ENCODE measurements around the gene ZFP1. TPM values are rescaled to one million over a fixed set of nuclear protein-coding genes. Genes with fewer than 3 reads are reported as not detected.

The ZFP1 gene
- total and polyA plus RNA-seq, 11 donors = 3.1 to 10.7 (median 5.9) TPM

DNA sequence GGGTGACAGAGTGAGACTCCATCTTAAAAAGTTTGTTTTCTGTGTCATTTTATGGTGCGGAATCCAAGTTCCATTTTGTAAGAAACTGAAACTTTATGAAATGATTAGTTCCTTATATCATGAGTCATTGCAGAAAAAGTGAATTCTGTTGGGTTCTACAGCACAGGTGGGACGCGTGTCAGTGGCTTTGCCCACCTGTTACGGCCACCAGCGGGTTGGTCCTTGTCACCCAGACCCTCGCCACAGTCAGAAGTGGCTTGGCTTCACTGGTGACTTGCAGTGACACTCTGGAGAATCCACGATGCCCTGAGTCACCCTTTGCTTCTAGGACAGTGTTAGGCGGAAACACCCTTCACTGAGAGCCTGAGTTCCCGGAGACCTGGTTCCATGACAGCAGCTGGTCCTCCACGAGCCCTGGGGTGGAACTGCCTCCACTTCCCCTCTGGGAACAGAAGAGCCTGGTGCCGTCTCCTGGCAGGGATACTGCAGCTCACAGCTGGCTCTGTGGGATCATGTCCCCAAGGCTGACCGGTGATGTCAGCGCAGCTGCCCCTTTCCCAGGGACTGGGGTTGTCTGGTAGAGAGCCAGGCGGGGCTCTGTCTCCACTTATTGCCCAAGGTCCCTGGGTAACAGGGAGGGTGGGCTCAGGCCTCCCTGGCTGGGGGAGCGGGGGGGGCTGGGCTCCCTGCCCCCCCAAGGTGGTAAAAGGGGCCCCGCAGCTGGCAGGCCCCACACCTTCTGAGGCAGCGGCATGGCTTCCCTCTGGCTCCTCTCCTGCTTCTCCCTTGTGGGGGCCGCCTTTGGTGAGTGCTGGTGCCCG, 70.1 kb downstream of the ZFP1 start, which contains the start of gene CTRB1:
Gene CTRB1 (plus strand): TSS at position 733 of the 821 bp plus-strand sequence. CDS start 20 bp downstream, at position 753.
- ATAC-seq = peak in 1 of 4 donors; percentile 9

GRCh38 chr16:75219088-75219487, 70.8 kb downstream of the ZFP1 start:
- intact Hi-C loops (cut with DNase I) = no loop called here
- TF ChIP-seq, protein P1, sequence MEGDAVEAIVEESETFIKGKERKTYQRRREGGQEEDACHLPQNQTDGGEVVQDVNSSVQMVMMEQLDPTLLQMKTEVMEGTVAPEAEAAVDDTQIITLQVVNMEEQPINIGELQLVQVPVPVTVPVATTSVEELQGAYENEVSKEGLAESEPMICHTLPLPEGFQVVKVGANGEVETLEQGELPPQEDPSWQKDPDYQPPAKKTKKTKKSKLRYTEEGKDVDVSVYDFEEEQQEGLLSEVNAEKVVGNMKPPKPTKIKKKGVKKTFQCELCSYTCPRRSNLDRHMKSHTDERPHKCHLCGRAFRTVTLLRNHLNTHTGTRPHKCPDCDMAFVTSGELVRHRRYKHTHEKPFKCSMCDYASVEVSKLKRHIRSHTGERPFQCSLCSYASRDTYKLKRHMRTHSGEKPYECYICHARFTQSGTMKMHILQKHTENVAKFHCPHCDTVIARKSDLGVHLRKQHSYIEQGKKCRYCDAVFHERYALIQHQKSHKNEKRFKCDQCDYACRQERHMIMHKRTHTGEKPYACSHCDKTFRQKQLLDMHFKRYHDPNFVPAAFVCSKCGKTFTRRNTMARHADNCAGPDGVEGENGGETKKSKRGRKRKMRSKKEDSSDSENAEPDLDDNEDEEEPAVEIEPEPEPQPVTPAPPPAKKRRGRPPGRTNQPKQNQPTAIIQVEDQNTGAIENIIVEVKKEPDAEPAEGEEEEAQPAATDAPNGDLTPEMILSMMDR (IDR thresholded peaks at IDR 0.05) = no peak
- no peak for TF ChIP-seq POLR2A (IDR thresholded peaks at IDR 0.05)
- no peaks in the 10 kb centered on the region for H3K36me3 ChIP-seq
- H3K27ac ChIP-seq = no peak overlapping the region
- 83 to 89% (median 85%) methylated on average over 4 of the region's 4 CpGs for WGBS, 4 donors
- H3K9me3 ChIP-seq = no peaks in the 10 kb centered on the region
- ATAC-seq = no peak
- no peak overlapping the region for H3K4me3 ChIP-seq
- H3K27me3 ChIP-seq = no peaks in the 10 kb centered on the region
- H3K4me1 ChIP-seq = peaks cover 0 to 9% (median 0%) of the 10 kb centered on the region in 12 donors
- DNase-seq = no peak

More for the DNA sequence above, 70.1 kb downstream of the ZFP1 start, which contains the start of gene CTRB1:
- no peak for DNase-seq
- TF ChIP-seq, protein P1 (IDR thresholded peaks at IDR 0.05) = no peak
- no peak for TF ChIP-seq POLR2A (IDR thresholded peaks at IDR 0.05)
- Histone ChIP-seq H3K4me3 (peak within 1 kb of the TSS in 2 of 12 donors; percentile 11 to 30), H3K27ac (no peak within 1 kb of the TSS), H3K4me1 (peaks cover 0 to 9% (median 0%) of the 10 kb centered on the region in 12 donors), H3K36me3 (no peaks in the 10 kb centered on the region), H3K27me3 (no peaks in the 10 kb centered on the region), H3K9me3 (no peaks in the 10 kb centered on the region)
- 84 to 89% (median 86%) methylated on average over 13 to 19 of the region's 19 CpGs for WGBS, 4 donors
- intact Hi-C loops (cut with DNase I) = no loop called here

GRCh38 chr16:75219838-75220237, 71.5 kb downstream of the ZFP1 start:
- Histone ChIP-seq H3K27ac (no peak overlapping the region), H3K4me1 (peaks cover 0 to 9% (median 0%) of the 10 kb centered on the region in 12 donors), H3K27me3 (peaks cover 0 to 5% (median 0%) of the 10 kb centered on the region in 9 donors), H3K9me3 (no peaks in the 10 kb centered on the region), H3K4me3 (peak overlapping the region in 2 of 12 donors; percentile 11 to 30), H3K36me3 (no peaks in the 10 kb centered on the region)
- intact Hi-C loops (cut with DNase I) = no loop called here
- DNase-seq (no peak), ATAC-seq (no peak)
- no peak for TF ChIP-seq POLR2A (IDR thresholded peaks at IDR 0.05)
- TF ChIP-seq, protein P1 (IDR thresholded peaks at IDR 0.05) = no peak
- 61 to 79% (median 63%) methylated on average over 5 of the region's 5 CpGs for WGBS, 4 donors

Other genes starting within 250 kb of the ZFP1 start
- gene WDR59, start 163.4 kb upstream of the ZFP1 start, total RNA-seq = 10 to 100 TPM; 22.8 to 52.2 (median 40.7) TPM
- 10 to 100 TPM; 16.0 to 17.4 TPM for gene WDR59, start 163.4 kb upstream of the ZFP1 start, polyA plus RNA-seq
- gene ZNRF1, start 149.5 kb upstream of the ZFP1 start, total RNA-seq = 10 to 100 TPM; 20.5 to 43.3 (median 23.9) TPM
- gene ZNRF1, start 149.5 kb upstream of the ZFP1 start, polyA plus RNA-seq = 10 to 100 TPM; 12.8 to 20.3 TPM
- 100 to 1,000 TPM in 3 of 9 donors, 10 to 100 TPM in 6; 56.4 to 185 (median 90.6) TPM for gene LDHD, start 31.7 kb upstream of the ZFP1 start, total RNA-seq
- gene LDHD, start 31.7 kb upstream of the ZFP1 start, polyA plus RNA-seq = 100 to 1,000 TPM in 1 of 2 donors, 10 to 100 TPM in 1; 49.0 to 104 TPM
- gene CTRB2, start 58.6 kb downstream of the ZFP1 start, total RNA-seq = 1 to 10 TPM in 4 of 9 donors, under 1 TPM in 1, not detected in 4; 0.98 to 3.7 (median 2.8) TPM
- gene CTRB2, start 58.6 kb downstream of the ZFP1 start, polyA plus RNA-seq = under 1 TPM in 1 of 2 donors, not detected in 1; 0.51 TPM
- gene CTRB1, start 70.5 kb downstream of the ZFP1 start, total RNA-seq = 1 to 10 TPM in 5 of 9 donors, not detected in 4; 2.0 to 3.7 (median 3.0) TPM
- gene CTRB1, start 70.5 kb downstream of the ZFP1 start, polyA plus RNA-seq = under 1 TPM in 1 of 2 donors, not detected in 1; 0.64 TPM
- gene BCAR1, start 103.1 kb downstream of the ZFP1 start, total RNA-seq = 100 to 1,000 TPM in 1 of 9 donors, 10 to 100 TPM in 8; 51.4 to 129 (median 72.0) TPM
- gene BCAR1, start 103.1 kb downstream of the ZFP1 start, polyA plus RNA-seq = 10 to 100 TPM; 54.2 to 89.2 TPM